GM21528 (cell line): Measurements from ENCODE around the gene CYTH4.

Source experiments
- ATAC-seq: cut with Tn5 transposase; IDR thresholded peaks from one replicate; pipeline ENCODE4 v1.9.1; 2021; ENCODE audit warnings: mild to moderate bottlenecking, moderate library complexity; ENCODE audit not compliant: unreplicated experiment, low FRiP score

CYTH4 gene

DNA sequence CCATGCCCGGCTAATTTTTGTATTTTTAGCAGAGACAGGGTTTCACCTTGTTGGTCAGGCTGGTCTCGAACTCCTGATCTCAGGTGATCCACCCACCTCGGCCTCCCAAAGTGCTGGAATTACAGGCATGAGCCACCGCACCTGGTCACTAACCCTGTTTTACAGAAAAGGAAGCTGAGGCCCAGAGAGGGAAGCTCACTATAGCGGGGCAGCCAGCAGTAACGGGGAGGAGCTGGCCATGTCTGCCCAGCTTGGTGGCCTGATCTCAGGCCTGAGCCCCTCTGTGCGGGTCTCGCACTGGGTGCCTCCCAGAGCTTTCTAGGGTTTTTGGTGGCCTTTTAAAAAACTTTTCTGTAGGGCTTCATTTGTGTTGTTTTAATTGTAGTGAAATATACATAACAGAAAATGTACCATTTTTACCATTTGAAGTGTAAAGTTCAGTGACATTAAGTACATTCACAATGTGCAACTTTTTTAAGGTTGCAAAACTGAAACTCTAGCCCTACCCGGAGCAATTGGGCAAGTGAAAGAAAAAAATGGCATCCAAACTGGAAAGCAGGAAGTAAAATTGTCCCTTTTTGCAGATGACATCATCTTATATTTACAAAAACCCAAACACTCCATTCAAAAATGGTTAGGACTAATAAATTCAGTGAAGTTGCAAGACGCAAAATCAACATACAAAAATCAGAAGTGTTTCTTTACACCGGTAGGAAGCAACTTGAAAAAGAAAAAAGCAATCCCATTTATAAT, 14.5 kb upstream of the CYTH4 start:
- ATAC-seq = no peak

- ATAC-seq = no peak
Observed at GRCh38 chr22:37269936-37270678, 12.2 kb upstream of the CYTH4 start.

- no peak for ATAC-seq
Observed at GRCh38 chr22:37270928-37271650, 11.2 kb upstream of the CYTH4 start.

GRCh38 chr22:37273126-37273845, 9.0 kb upstream of the CYTH4 start:
- no peak for ATAC-seq

DNA sequence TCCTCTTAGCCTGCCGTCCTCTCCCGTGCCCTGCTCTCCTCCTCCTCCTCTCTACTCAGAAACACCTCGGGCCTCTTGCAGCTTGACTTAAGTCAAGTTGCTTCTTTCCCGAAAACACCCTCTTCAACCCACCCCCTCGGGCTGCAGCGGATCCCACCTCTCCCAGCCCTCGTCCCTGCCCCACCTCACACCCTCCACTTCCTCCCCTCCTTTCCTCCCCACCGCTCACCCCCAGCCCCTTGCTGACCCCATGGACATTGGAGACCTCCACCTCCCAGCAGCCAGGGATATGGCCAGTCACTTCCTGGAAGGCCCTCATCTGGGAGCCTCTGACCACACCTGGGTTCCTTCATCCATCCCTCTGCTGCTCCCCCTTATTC, 8.5 kb upstream of the CYTH4 start:
- ATAC-seq = no peak

GRCh38 chr22:37274380-37274862, 7.9 kb upstream of the CYTH4 start:
- no peak for ATAC-seq

DNA sequence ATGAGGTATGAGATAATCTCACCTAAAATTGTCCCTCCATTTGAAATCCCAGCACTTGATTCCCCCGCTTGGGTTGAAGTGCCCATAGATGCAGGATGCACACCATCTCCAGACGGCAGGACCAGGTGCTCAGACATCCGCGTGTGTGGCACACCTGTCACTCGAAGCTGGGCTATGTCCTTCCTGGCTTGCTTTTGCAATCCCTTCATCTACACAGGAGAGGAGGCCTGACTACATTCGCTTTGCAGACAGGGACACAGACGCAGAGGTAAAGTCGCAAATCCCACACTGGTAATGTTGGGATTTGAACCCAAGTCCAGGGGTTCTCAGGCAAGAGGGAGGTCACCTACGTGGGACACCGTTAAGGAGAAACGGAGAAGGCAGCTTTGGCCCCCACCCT, 7.2 kb upstream of the CYTH4 start:
- ATAC-seq = no peak

DNA sequence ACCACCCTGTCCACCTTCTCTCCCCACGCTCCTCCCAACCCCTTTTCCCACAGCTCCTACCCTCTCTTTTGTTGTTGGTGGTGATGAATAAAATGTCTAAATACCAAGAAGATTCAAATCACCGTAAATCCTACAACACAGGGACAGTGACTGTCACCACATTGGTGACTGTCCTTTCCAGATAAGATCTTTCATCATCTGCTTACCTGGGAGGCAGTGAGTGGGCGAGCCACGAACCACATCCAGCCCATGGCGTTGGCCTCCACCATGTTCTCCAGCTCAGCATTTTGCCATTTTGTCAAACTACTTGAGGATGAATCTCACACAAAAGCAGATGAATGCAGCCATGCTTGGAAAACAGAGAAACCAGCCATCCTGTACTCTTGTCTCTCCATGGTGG, 6.7 kb upstream of the CYTH4 start:
- ATAC-seq = no peak

GRCh38 chr22:37276776-37277175, 5.5 kb upstream of the CYTH4 start:
- no peak for ATAC-seq

DNA sequence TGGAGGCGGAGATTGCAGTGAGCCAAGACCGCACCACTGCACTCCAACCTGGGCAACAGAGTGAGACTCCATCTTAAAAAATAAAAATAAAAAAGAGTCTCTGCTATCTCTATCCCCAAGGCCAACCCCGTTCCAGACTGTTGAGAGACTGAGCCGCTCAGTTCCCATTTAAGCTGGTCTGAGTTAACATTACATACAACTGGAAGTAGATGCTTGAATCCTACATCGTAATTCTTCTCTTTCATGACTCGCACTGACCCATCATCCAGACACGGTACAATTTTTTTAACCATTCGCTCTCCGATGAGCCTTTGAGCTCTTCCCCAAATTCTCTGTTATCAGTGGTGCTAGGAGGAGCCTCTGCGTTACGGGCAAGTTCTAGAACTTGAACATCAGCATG, 4.9 kb upstream of the CYTH4 start:
- no peak for ATAC-seq

GRCh38 chr22:37278261-37278660, 4.0 kb upstream of the CYTH4 start:
- no peak for ATAC-seq

DNA sequence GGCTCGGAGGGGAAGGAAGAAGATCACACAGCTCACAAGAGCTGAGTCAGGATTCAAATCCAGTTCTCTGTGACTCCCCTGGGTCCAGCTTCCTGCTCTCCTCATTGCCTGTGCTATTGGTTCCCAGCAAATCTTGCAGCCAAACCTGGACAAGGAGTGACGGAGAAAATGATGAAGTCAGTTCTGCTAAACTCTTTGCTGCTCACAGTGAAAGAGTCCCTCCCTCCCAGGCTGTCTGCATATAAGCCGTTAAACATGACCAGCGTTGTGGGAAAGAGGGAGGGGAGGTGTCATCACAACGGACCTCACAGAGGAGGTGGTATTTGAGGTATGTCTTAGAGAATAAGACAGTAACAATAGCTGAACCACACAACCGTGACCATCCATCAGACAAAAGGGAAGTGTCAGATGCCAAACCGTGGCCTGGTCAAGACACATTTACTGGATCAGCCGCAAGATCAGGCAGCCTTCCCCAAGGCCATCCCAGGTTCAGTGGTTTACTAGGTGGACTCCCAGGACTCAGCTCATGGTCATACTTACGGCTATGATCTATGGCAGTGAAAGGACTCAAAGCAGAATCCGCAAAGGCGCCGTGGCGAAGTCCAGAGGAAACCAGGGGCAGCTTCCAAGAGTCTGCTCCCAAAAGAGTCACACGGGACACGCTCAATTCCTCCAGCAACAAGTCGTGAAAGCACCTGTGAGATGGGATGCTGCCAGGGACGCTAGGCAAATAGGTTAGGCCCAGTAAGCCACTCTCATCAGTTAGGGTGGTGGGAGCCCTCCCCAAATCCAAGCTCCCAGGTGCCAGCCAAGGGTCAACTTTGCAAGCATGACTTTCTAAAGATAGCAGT, 2.8 kb upstream of the CYTH4 start:
- ATAC-seq = no peak

DNA sequence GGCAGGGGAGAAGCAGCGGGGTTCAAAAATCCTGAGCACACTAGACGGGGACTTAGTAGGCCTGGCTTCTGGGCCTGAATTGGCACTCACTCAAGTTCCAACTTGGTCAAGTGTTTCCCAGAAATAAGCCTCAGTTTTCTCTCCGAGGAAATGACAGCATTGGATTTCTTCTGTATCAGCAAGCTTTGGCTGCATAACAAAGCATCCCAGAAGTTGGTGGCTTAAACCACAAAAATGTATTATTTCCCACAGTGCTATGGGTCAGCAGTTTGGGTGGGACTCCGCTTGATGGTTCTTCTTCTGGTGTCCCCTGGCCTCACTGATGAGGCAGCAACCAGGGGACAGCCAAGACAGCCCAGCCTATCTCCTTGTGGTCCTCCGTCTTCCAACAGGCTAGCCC, 1.6 kb upstream of the CYTH4 start:
- no peak for ATAC-seq

GRCh38 chr22:37281195-37281594, 1.1 kb upstream of the CYTH4 start:
- ATAC-seq = no peak

DNA sequence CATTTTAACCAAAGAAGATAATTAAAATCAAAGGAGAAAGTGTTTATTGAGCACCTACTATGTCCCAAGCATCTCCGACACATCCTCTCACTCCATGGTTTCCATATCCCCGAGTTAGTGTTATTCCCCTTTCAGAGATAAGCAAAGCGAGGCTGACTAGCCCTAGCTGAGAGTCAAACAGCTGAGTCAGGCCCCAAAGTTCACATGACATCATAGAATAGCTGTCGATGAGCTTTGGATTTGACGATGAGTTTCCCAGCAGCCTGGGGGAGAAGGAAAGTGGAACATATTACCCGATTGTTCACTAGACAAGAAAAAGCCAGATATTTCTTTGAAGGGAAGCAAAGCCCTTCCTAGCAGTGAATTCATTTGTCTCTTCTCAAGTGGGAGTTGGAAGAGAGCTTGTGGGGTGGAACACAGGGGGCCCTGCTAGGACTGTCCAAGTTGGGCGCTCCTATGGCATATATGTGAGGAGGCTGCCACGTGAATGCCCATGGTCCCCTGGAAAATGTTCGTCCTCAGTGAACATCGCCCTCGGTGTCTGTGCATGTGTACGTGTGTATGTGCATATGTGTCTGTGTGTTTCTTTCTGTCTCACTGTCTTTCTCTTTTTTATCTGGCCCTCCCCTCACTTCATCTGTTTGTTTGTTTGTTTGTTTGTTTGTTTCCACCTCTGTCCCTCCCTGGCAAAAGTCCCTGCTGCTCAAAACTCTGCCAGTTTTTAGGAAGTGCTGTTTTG, 493 bp upstream of the CYTH4 start:
- ATAC-seq = no peak

DNA sequence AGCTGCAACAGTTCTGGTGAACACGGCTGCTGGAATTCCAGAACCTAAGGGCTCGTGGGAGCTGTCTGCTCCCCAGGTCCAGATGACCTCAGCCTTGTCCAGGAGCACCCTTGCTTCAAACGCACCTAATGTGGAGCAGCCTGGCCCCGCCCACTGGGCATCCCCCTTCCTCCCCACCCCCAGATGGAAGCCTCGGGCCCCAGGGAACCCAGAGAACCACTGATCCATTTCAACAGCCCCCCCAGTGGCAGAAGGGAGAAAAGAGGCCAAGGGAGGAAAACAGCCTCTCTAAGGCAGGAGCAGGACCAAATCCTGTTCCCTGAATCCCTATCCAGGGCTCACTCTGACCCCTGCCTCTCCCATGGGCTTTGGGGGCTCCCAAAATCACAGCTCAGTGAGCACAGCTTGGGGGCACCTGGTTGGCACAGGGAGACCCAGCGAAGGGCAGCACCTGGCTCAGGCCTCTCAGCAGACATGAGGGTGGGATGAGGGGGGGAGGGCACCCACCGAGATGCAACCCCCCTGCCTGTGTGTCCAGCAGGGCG, 1.2 kb downstream of the CYTH4 start:
- no peak for ATAC-seq

DNA sequence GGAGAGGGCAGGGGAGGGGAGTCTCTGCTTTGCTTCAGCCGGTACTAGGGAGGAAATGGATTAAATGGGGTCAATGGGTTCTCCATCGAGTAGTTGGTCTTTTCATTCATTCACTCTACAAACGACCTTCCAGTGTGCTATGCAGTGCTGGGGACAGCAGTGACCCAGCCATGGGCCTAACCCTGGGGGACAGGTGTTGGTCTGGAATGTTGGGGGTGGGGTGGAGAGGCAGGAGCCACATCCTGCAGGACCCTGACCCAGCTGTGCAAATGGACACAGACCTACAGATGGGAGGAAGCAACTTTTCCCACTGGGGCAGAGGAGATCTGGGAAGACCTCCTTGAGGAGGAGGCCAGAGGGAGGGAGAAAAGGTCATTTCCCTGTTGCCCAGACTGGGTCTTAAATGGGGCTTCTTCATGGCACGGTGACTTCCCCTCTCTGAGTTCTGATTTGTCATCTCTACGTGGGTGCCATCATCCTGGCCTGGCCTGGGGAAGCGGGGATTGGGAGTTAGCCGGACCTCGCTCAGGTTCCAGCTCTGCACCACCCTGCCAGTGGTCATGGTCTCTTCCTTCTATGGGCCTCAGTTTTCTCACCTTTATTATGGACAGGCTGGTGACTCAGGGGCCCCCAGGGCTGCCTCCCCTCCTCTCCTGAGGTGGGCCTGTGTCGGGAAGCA, 2.0 kb downstream of the CYTH4 start:
- ATAC-seq = no peak

DNA sequence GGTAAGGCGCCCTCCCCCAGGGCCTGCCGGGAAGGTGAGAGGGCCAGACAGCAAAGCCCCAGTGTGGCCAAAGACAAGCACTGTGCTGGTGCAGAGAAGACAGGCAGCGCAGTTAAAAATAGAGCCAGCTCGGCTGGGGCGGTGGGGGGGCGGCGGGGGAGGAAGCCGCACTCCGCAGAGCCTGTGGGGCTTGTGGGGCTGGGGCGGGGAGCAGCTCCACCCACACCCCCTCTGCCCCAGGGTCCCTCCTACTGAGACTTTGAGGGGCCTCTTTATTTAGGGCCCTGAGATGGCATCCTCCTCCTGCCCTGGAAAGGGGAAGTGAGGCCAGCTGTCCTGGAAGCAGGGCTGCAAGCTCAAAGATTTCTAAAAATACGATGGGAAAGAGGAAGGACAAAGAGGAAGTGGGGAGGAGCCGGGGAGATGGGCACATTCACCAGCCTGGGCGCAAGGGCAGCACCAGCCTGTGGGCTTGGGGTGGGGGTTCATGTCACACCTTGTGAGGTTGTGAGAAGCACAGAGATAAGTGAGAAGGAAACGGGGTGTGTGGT, 2.6 kb downstream of the CYTH4 start:
- ATAC-seq = no peak
